ENCODE measurements around the gene PLCL2.

GRCh38 chr3:17091910-17092582 is 207.3 kb downstream of the PLCL2 start:
- TF ChIP-seq CTCF (conservative IDR thresholded peaks at IDR 0.05 in 1 of 2, IDR thresholded peaks at IDR 0.05 in 1 of 2; ENCODE audit: extremely low read depth in 1 of 2, insufficient read depth in 1 of 2, low read depth in 1 of 2, low read length in 2 of 2) (no peak), EZH2 (IDR thresholded peaks at IDR 0.05; ENCODE audit: borderline replicate concordance, low read length) (no peak)

All from mammary epithelial cell (primary cell).